Myocyte (in vitro differentiated cells): ENCODE data around the gene DPH1. TPM values are rescaled to one million over a fixed set of nuclear protein-coding genes. Genes with fewer than 3 reads are reported as not detected.
"Not testable (repeated sequence)": the region's sequence is repeated elsewhere in the genome, so short reads cannot be mapped to it uniquely, and the experiment has no call there.

Experiments
- DNase-seq: peaks from one replicate; pipeline ENCODE4 v3.0.0-alpha.2; 2012; ENCODE audit warnings: low read depth
- total RNA-seq: library from RNA; depleted of rRNA; stranded (reverse); fragments of >200 nt; gene quantifications from 2 replicates; pipeline ENCODE4 v1.2.3, GENCODE V29; 2014

DPH1 gene
- total RNA-seq, 1 donor from 2014 or later, result 39.4 TPM

DNA sequence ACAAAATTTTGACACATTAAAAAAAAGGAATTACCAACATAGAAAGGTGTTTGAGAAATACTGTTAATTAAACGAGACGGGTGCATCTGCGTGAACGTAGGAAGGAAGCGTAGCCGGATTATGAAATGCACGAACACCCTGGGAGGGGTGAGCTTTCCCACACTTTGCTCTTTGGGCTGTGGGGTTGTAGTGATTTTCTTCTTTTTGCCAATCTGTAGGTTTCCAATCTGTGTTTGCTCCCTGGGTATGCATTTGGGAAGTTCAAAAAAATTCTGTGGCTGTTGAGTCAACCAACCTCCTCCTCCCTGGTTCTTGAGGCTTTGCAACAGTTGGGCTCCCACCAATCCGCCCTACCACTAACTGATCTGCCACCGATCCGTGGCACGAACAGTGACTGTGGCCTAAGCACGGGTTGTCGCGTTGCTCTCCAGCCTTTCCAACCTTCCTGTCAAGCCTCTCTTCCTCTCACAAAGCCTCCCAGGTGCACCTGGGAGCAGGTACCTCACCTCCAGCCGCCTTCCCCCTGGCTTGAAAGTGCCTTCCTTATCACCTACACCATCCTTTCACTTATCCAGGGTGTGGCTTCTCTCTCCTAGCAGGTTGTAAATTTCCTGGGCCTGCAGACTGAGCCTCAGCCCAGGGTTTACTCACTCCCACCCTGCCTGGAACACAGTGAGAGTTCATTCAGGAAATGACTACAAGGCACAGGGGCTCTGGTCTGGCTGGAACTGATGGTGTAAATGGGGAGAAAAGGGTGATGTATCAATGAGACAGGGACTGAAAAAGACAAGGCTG lies 21.4 kb upstream of the DPH1 start:
- no peak for DNase-seq

DNA sequence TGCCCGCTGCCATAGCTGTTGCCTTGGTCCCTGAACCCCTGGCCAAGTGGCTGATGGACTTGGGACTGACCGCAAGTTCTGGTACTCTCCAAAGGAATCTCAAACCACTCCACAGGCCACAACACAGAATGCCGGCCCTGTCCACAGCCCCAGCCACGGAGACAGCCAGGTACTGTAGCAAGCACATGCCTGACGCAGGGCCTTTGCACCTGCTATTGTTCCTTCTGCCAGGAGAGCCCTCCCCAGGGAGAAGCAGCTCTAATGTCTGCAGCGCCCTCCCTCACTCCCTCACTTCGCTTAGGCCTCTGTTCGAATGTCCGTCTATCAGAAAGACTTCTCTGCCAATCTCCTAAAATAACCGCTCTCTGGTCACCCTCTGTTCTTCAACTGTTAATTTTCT lies 20.2 kb upstream of the DPH1 start:
- DNase-seq, result no peak

DNA sequence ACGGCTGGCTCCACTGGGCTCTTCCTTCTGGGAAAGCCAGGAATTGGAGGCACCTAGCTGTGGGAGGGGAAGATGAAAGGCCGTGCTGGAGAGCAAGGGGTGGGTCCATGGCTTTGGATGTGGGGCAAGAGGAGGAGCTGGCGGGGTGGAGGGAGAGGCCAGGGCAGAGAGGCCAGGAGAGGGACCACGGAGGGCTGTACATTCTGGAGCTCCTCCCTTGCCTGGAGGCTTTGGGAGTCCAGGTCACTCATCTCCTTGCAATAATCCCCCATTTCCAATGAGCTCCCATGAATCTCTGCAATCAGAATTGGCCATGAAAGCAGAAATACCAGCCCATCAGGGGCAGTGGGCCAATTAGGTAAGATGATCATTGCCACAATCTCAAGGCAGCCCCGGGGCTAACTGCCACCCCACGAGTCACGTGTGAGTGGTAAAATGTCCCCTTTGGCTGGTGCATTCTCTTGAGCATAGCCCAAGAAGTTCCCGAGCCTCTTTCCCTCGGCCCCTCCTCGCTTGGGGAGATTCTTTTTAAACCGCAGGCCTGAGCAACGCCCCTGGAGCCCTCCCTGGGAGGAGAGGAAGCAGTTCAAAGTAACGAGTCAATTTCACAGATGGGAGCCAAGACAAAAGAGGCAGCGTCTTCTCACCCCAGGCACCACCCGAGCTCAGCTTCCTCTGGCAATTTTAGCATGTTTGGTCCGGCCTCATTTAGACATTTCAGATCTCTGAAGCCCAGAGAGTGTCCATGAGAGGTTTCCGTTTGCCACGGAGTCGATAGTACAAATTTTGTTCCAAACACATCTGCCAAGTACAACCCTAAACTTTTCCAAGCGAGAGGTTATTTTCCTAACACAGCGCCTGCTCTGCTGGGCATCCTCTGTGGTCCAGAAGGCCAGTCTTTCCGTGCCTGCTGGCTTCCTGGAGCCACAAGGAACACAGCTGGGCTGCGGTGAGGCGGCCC lies 18.3 kb upstream of the DPH1 start:
- DNase-seq, result peak; percentile 71

DNA sequence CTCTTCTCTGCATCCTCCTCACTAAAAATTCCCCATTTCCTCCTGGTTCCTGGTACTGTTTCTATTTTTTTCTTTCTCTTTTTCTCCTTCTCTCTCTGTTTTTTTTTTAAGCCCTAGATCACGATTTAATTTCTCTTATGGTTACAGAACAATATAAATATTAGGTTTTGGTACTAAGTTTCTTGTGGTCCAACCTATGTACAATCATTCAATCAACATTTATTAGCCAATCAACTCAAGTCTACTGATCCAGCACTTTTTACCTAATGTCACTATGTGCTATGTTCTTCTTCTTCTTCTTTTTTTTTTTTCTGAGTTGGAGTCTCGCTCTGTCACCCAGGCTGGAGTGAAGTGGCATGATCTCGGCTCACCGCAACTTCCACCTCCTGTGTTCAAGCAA lies 17.5 kb upstream of the DPH1 start:
- no peak for DNase-seq

DNA sequence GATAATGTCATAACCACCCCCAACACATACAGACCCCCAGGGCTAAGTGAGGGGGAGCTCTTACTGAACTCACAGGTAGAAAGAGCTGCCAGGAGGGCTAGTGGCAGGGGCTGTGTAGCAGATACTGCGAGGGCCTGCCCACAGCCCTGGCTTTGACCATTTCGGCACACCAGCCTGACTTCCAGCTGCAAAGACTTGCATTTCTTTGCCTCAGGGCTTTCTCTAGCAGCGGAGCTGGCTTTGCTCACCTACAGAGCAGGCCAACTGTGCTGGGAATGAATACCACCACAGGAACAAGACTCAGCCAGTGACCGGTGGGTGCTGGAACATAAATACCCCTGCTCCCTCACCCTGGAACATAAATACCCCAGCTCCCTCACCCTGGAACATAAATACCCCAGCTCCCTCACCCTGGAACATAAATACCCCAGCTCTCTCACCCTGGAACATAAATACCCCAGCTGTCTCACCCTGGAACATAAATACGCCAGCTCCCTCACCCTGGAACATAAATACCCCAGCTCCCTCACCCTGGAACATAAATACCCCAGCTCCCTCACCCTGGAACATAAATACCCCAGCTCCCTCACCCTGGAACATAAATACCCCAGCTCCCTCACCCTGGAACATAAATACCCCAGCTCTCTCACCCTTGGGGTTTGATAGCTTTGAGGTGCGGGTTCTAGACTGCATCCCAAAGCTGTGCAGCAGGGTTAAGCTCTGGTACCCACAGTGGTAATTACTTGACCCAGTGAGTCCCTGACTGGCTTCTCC lies 16.5 kb upstream of the DPH1 start:
- not testable (repeated sequence) for DNase-seq

DNA sequence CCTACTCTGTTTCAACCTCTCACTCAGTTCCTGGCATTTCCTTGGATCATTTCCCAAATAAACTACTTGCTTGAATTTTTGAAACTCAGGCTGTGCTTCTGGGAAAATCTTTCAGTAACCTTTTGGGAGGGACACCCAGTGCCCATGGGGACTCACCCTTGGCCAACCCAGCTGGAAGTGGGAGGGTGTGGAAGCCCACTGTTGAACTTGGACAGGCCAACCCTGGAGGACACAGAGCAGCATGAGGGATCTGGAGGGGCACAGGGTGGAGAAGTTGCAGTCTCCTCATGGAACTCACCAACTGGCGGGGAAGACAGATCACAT lies 16.0 kb upstream of the DPH1 start:
- DNase-seq, result no peak

DNA sequence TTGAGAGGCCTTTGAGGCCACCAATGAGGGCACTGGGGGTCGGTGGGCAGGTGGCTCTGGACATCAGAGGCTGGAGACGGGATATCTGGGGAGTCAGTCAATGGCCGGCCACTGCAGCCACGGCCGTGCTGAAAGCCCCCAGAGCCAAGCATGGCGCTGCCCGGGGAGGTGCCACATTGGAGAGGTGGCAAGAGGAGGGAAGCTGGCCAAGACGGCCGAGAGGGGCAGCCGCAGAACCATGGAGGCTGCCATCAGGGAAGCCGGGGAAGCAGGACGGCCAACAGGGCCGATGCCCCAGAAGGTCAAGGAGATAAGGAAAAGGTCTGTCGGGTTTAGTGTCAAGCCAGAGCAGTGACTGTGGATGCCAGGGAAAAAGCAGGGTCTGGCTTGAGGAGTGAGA lies 14.6 kb upstream of the DPH1 start:
- DNase-seq, result no peak

DNA sequence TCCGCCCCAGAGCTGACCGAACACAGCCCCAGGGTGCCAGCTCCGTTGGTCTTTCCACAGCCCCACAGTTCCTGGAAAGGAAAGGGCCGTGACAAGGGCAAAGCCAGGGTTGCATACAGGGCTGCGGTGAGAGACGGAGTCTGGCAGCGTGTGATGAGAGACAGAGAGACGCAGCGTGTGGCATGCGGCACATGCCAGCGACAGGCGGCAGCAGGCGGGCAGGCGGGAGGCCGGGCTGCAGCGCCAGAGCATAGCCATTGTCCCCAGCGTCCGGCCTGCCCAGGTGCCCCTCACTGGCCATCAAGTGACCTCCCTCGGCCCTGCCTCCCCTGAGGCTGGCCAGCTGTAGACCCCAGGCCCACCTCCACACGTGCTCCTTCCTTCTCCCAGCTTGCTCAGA lies 13.5 kb upstream of the DPH1 start:
- no peak for DNase-seq

DNA sequence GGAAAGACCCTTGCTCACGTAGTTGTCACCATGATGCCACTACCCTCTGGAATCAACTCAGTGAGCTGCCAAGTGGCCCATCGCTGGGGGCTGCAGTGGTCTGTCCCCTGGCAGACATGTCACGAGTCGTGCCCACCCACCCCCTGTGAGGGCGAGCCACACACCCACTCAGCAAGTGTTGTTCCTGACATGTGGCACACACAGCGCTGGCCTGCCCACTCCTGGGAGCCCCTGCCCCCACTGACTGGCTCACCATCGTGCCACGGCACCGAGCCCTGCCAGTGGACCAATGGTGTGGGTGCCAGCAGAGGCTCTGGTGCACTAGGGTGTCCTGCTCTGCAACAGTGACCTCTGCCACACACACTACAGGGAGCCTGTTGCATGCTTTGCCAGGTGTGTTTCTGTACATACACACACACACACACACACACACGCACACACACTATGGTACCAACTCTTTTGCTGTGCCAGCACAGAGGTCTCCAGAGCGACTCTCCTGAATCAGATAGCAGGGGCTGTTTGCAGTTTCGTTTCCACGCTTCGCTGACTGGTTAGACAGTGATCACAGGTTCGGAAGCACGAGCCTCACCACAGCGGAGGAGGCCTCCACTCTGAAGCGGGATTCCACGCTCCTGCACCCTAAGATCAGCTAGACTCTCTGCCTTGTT lies 12.5 kb upstream of the DPH1 start:
- DNase-seq, result no peak

DNA sequence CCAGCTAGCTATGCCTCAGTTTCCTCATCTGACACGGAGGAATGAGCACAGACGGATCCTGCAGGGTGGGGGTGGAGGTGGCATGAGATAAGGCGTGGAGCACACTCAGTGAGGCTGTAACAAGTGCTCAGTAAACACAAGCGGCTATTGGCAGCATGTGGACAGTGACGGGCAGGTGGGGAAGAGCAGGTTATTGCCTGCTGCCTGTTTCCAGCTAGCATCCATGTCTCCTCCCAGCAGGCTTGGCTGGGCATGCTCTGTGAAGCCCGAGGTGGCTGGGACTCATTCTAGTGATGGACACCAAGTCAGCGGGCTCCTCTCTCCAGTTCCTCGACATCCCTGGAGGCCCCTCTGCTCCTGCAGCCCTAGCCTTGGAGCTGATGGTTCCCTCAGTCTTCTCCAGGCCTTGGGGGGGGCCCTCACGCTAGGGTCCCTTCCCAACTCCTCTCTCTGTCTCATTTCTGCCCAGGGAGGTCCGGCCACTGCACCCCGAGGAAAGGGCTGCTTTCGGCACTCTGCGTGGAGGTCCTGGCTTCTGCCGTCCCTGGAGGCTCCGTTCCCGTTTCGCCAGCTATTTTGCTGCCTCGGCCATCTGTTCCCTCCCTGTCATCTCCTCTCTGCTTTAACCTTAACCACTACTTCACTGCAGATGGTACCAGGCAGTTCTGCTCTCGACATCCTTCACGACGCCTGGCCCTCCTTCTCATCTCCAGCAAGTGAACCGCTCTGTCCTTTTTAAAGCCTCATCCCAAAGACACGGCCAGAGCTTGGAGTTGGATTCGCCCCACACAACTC lies 11.0 kb upstream of the DPH1 start:
- no peak for DNase-seq

DNA sequence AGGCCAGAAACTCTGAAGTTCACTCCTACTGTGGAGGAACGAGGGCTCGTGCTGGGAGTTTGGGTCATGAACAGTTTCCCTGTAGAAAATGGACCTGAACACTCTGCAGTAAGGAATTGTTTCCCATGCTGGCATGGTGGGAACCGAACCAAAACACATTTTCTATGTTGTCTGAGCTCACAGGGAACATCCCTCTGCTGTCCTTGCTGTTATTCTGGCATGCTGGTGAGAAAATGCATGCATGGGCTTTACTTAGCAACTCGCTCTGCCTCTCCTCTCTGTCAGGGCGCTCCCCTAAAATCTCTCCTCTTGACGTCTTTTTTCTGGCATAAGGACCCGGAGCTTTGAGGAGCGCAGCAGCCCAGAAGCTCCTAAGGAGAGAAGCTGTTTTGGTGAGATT lies 10.2 kb upstream of the DPH1 start:
- no peak for DNase-seq

DNA sequence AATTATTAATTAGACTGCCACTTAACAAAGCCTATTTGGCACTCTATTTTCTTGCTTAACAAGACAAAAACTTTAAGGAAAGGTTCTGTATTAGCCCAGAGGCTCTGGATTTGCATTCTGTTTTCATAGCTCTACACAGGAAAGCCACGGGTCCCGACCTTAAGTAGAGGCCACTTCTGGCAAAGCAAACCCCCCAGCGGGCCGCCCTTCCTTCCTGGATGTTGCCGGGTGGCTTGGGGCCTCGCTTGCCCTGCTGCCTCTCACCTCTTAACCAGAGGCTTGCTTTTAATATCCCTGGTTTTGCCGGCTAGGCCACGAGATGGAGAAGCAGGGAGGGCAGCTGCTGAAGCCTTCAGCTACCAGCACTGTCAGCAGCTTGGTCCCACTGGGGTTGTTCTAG lies 9.2 kb upstream of the DPH1 start:
- peak; percentile 81 for DNase-seq

DNA sequence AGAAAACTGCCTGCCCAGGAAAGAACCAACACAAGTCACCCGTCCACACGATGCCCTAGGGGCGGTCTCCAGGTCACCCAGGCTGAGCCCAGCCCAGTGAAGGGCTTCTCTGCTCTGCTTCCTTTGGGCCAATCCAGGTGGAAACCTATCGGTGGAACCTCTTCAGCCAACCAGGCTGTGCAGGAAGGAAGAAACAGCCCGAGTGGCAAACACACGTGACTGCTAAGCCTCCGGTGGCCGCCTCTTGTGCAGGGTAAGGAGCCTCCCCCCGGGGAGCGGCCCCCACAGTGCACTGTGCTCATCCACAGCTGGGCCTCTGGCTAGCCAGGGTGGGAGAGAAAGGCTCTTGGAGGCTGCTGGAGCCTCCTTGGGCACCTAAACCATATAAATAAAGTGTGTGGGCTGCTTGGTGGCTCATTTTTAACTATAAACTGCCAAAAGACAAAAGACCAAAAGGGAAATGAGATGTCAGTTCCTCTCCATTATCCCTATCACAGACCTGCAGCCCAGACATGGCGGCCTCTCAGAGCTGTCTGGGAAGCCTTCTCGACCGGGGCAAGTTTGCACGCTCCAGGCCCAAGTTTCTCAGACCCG lies 7.2 kb upstream of the DPH1 start:
- DNase-seq, result no peak

DNA sequence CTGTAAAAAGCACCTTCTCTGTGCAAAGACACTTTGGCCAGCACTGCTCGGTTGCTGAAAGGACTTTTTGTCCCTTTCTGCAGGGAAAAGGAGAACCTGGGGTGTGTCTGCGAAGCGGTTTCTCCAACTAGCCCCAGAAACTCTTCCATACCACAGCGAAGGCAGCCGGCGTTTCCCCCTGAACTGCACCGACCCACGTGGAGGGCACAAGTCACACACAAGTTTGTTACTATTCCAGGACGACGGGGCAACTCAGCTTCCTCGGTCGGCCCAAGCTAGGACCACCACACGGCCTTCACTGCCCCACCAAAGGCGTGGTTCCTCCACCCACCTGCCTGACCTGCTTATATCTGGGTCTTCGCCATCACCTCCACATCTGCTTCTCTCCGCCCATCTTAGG lies 6.7 kb upstream of the DPH1 start:
- DNase-seq, result no peak

DNA sequence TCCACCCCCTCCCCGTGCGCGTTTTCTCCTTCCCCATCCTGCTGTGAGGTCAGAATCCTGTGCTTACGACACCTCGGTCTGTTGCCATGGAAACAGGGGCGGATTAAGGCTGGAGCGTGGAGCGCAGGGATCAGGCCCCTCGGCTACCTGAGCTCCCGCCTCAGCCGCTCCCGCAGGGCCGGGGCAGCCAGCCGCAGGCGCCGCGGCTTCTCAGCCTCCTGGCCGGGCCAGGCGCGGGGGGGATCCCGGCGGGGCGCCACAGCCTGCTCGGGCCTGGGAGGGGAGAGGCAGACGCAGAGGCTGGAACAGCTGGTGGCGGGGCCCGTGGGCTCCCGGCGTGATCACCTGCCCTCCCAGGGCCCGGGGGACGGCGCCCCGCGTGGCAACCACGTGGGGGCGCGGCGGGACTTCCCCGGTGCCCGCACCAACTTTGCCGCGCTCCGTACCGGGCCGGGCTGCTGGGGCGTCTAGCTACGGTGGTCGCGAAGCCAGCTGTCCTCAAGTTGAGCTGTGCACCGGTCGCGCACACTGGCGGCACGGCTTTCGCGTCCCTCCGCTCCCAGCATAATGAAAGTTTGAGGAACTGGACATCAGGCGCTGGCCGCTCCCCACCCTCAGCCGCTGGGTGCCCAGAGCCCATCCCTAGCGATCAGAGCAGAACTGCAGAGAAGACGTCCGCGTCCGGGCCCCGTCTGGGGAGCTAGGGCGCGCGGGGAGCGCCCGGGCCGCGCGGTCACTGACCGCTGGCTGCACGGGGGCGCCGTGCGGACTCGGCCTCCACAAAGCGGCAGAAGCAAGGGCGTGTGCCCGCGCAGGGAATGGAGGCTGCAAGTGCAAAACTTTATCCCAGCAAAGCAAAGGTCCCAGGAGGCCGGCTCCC lies 6.0 kb upstream of the DPH1 start:
- no peak for DNase-seq

DNA sequence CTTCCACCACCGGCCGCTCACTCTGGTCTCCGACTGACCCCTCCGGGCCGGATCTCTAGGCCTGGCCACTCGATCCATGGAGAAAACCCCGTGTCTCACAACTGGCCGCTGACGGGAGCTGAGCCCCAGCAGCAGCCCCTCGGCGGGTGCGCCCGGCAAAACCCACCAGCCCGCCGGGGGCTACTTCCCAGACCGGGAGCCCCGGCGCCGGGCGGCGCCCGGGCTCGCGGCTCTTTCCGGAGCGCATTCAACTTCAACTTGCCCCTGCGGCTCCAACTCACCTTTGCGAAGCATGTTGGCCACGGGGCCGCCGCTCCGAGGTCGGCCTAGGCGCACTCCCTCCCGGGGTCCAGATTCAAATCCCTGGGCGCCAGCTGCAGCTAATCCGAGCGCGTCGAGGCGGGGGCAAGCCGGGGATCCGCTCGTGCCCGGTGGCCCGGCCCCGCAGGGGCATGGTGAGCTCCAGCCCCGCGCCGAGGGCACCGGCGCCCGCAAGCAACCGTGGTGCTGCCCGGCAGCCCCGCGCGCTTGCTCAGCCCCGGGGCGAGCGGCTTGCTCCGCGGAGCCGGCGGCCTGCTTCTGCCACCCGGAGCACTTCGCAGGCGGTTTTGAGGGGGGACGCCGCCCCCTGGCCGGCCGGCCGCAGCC lies 5.3 kb upstream of the DPH1 start:
- no peak for DNase-seq

DNA sequence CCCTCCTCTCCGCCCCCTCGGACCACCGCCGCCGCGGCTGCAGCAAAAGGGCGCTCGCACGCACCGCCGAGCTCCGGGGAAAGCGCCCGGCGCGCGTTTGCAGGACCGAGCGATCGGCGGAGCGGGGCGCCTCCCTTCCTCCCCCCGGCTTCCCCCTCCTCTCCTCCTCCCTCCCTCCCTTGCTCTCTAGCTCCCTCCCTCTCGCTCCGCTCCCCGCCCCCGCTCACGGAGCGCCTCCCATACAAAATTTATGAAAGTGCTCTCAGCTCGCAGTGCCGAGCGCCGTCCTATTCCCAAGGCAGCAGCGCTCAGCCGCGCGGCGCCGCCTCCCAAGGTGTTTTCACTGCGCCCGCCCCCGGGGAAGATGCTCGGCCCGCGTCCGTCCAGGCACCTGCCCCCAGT lies 4.7 kb upstream of the DPH1 start, which contains the start of gene RTN4RL1:
Gene RTN4RL1 (minus strand): TSS at position 115 of the 402 bp plus-strand sequence. CDS start 469 bp downstream, outside the sequence.
- no peak for DNase-seq

DNA sequence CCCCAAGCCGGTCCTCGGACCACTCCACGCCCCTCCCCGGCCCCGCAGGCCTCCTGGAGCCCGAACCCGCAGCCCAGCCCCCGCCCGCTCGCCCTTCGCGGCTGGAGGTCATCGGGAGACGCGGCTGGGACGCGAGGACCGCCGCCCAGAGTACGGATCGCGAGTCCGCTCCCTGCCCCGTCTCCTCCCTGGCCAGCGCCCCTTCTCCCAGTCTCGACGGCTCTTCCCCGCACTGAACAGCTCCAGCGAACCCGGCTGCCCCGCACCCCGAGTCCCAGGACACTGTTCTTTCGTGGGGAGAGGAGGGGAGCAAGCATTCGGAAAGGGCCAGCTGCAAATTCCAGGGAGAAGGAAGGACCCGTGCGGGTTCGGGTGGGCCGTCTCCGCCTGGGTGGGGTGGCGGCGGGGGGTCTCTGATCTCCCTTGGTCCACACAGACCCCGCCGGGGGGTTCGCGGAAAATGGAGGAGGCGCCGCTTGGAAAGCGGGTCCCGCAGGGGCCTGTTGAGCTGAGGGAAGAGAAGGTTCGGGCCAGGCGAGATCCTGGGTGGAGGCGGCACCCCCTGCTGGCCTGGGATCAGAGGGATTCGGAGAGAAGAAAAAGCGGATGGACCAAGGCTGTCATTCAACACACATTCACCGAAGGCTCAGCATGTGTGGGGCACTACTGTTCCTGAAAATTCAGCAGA lies 4.2 kb upstream of the DPH1 start:
- DNase-seq, result peak; percentile 80
